ENCODE measurements around the gene PARP11. TPM values are rescaled to one million over a fixed set of nuclear protein-coding genes. Genes with fewer than 3 reads are reported as not detected.

PARP11 gene
- total RNA-seq, 1 donor from 2014 or later = 11.4 TPM

DNA sequence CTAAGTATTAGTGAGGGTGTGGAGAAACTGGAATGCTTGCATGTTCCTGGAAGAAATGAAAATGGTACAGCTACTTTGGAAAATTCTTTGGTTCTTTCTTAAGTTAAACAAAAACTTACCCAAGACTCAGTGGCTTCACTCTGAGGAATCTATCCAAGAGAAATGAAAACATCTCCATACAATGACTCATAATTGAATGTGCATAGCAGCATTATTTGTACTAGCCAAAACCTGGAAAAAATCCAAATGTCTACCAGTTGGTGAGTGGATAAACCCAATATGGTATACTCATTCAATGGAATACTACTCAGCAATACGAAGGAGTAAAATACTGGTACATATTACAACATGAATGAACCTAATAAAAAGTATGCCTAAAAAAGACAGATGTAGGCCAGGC is 102.3 kb downstream of the PARP11 start:
- Mint-ChIP-seq H3K4me1 (ENCODE audit: unreplicated experiment) (no peaks in the 10 kb centered on the region), H3K27ac (ENCODE audit: unreplicated experiment) (no peak overlapping the region)

DNA sequence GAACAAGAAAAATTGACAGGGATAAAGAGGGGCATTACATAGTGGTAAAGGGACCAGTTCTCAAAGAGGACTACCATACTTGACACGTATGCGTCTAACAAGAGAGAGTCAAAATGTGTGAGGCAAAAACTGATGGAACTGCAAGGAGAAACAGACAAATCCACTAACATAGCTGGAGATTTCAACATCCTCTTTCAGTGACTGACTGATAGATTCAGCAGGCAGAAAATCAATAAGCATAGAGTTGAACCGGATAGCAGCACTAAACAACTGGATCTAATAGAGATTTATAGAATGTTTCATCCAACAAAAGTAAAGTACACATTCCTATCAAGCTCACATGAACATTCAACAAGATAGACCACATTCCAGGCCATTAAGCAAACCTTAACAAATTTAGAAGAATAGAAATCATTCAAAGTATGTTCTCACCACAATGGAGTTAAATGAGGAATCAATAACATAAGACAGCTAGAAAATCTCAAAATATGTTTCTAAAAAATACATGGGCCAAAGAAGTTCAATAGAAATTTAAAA is 104.2 kb downstream of the PARP11 start:
- Mint-ChIP-seq H3K4me3 (ENCODE audit: unreplicated experiment) (no peak overlapping the region), H3K9me3 (ENCODE audit: unreplicated experiment) (no peaks in the 10 kb centered on the region), H3K27me3 (ENCODE audit: unreplicated experiment) (no peaks in the 10 kb centered on the region), H3K4me1 (ENCODE audit: unreplicated experiment) (no peaks in the 10 kb centered on the region), H3K36me3 (ENCODE audit: low read depth, unreplicated experiment) (no peaks in the 10 kb centered on the region), H3K27ac (ENCODE audit: unreplicated experiment) (no peak overlapping the region)
- TF ChIP-seq, protein P1, sequence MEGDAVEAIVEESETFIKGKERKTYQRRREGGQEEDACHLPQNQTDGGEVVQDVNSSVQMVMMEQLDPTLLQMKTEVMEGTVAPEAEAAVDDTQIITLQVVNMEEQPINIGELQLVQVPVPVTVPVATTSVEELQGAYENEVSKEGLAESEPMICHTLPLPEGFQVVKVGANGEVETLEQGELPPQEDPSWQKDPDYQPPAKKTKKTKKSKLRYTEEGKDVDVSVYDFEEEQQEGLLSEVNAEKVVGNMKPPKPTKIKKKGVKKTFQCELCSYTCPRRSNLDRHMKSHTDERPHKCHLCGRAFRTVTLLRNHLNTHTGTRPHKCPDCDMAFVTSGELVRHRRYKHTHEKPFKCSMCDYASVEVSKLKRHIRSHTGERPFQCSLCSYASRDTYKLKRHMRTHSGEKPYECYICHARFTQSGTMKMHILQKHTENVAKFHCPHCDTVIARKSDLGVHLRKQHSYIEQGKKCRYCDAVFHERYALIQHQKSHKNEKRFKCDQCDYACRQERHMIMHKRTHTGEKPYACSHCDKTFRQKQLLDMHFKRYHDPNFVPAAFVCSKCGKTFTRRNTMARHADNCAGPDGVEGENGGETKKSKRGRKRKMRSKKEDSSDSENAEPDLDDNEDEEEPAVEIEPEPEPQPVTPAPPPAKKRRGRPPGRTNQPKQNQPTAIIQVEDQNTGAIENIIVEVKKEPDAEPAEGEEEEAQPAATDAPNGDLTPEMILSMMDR (IDR thresholded peaks at IDR 0.05; ENCODE audit: unreplicated experiment) = no peak
- DNase-seq (ENCODE audit: low spot score) = no peak

More for the DNA sequence above, 102.3 kb downstream of the PARP11 start:
- H3K9me3 Mint-ChIP-seq (ENCODE audit: unreplicated experiment) = no peaks in the 10 kb centered on the region
- no peak overlapping the region for H3K4me3 Mint-ChIP-seq (ENCODE audit: unreplicated experiment)
- no peaks in the 10 kb centered on the region for H3K27me3 Mint-ChIP-seq (ENCODE audit: unreplicated experiment)
- no peak for DNase-seq (ENCODE audit: low spot score)
- TF ChIP-seq, protein P1 (IDR thresholded peaks at IDR 0.05; ENCODE audit: unreplicated experiment) = no peak
- H3K36me3 Mint-ChIP-seq (ENCODE audit: low read depth, unreplicated experiment) = no peaks in the 10 kb centered on the region

DNA sequence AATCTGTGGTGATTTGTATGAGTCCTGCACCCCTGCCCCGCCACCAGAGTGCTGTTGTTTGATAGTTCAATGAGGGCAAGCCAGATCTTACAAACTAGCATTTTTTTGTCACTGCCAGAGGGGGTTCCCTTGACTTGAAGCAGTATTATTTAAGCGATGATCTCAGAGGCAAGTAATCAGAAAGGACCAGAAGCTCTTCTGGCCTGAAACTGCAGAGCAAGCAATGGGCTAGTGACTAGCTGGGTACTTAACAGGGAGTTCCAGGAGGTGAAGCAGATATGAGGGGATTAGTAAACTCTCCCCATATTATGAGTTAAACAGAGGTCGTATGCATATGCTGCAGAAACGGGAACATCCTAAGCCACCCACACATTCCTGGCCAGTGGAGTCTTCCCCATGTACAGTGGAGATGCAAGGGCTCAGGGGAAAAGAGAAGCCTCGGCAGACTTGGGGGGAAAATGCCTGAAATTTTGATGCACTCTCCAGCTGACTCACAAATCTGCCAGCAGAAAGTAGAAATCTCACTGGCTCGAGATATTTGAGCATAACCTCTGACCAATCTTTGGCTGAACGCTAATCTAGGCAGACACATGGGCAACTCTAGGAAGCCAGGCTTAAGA is 112.0 kb downstream of the PARP11 start:
- DNase-seq (ENCODE audit: low spot score) = no peak
- no peaks in the 10 kb centered on the region for H3K36me3 Mint-ChIP-seq (ENCODE audit: low read depth, unreplicated experiment)
- TF ChIP-seq, protein P1 (IDR thresholded peaks at IDR 0.05; ENCODE audit: unreplicated experiment) = no peak
- no peaks in the 10 kb centered on the region for H3K9me3 Mint-ChIP-seq (ENCODE audit: unreplicated experiment)
- peaks cover 5% of the 10 kb centered on the region for H3K27me3 Mint-ChIP-seq (ENCODE audit: unreplicated experiment)
- no peak overlapping the region for H3K27ac Mint-ChIP-seq (ENCODE audit: unreplicated experiment)
- no peak overlapping the region for H3K4me3 Mint-ChIP-seq (ENCODE audit: unreplicated experiment)
- H3K4me1 Mint-ChIP-seq (ENCODE audit: unreplicated experiment) = no peaks in the 10 kb centered on the region

DNA sequence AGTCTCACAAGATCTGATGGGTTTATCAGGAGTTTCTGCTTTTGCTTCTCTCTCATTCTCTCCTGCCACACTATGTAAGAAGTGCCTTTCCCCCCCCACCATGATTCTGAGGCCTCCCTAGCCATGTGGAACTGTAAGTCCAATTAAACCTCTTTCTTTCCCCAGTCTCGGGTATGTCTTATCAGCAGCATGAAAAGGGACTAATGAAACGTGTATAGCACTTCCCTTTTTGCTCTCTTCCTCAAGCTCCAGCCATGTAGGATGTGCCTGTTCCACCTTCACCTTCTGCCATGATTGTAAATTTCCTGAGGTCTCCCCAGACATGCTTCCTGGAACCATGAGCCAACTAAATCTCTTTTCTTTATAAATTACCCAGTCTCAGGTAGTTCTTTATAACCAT is 113.3 kb downstream of the PARP11 start:
- no peak for DNase-seq (ENCODE audit: low spot score)
- Mint-ChIP-seq H3K27ac (ENCODE audit: unreplicated experiment) (no peak overlapping the region), H3K9me3 (ENCODE audit: unreplicated experiment) (no peaks in the 10 kb centered on the region), H3K4me3 (ENCODE audit: unreplicated experiment) (no peak overlapping the region), H3K4me1 (ENCODE audit: unreplicated experiment) (no peaks in the 10 kb centered on the region), H3K27me3 (ENCODE audit: unreplicated experiment) (peaks cover 5% of the 10 kb centered on the region), H3K36me3 (ENCODE audit: low read depth, unreplicated experiment) (no peaks in the 10 kb centered on the region)
- TF ChIP-seq, protein P1 (IDR thresholded peaks at IDR 0.05; ENCODE audit: unreplicated experiment) = no peak

Other genes with a start within 250 kb of the PARP11 start
- gene CRACR2A, start 120.3 kb downstream of the PARP11 start, total RNA-seq (ENCODE audit: unreplicated experiment) = 6.5 TPM

Measured in endothelial cell (in vitro differentiated cells).